Mammary epithelial cell (primary cell): ENCODE data around the gene HOXA11.

Experiments
- CTCF ChIP-seq, 2 donors: IDR thresholded peaks in 1 of 2; conservative IDR thresholded peaks in 1 of 2; 2 replicates each; pipeline ENCODE4 v1.5.1; 2011 to 2012; ENCODE audit warnings: inconsistent platforms in 2 of 2, low read length in 2 of 2, mild to moderate bottlenecking in 2 of 2, control low read depth in 1 of 2, low read depth in 1 of 2; ENCODE audit not compliant: insufficient read depth in 1 of 2; ENCODE audit errors: extremely low read depth in 1 of 2
- EZH2 ChIP-seq: IDR thresholded peaks from 2 replicates; pipeline ENCODE4 v1.6.1; 2012; ENCODE audit warnings: low read length, inconsistent platforms, borderline replicate concordance

- TF ChIP-seq CTCF (conservative IDR thresholded peaks at IDR 0.05 in 1 of 2, IDR thresholded peaks at IDR 0.05 in 1 of 2; ENCODE audit: extremely low read depth in 1 of 2, insufficient read depth in 1 of 2, low read depth in 1 of 2, low read length in 2 of 2) (no peak), EZH2 (no peak)
Observed at GRCh38 chr7:27229448-27229847, 44.4 kb upstream of the HOXA11 start.
